HL-60 (cell line): ENCODE data around the gene MXD3.
"Not testable (repeated sequence)": the region's sequence is repeated elsewhere in the genome, so short reads cannot be mapped to it uniquely, and the experiment has no call there.

Source experiments
- CTCF ChIP-seq: IDR thresholded peaks from one replicate; pipeline ENCODE4 v1.5.1; 2011; ENCODE audit warnings: low read length, control low read depth, inconsistent platforms; ENCODE audit not compliant: insufficient read depth
- POLR2AphosphoS5 ChIP-seq: IDR thresholded peaks from 2 replicates; pipeline ENCODE4 v1.6.1; 2012; ENCODE audit warnings: low read depth
- REST ChIP-seq: IDR thresholded peaks from 2 replicates; pipeline ENCODE4 v1.6.1; 2012; ENCODE audit warnings: low read depth; ENCODE audit not compliant: insufficient replicate concordance

GRCh38 chr5:177258711-177259110 lies 53.0 kb downstream of the MXD3 start:
- TF ChIP-seq CTCF, POLR2AphosphoS5, REST: not testable (repeated sequence)
